COLO668 (cell line): ENCODE results near the gene SERPINB8.
"Not testable (repeated sequence)": the region's sequence is repeated elsewhere in the genome, so short reads cannot be mapped to it uniquely, and the experiment has no call there.

Experiments
- DNase-seq: peaks from one replicate; lab custom pipeline; 2025; ENCODE audit not compliant: unreplicated experiment; lab: John Stamatoyannopoulos, UW

Gene SERPINB8

DNA sequence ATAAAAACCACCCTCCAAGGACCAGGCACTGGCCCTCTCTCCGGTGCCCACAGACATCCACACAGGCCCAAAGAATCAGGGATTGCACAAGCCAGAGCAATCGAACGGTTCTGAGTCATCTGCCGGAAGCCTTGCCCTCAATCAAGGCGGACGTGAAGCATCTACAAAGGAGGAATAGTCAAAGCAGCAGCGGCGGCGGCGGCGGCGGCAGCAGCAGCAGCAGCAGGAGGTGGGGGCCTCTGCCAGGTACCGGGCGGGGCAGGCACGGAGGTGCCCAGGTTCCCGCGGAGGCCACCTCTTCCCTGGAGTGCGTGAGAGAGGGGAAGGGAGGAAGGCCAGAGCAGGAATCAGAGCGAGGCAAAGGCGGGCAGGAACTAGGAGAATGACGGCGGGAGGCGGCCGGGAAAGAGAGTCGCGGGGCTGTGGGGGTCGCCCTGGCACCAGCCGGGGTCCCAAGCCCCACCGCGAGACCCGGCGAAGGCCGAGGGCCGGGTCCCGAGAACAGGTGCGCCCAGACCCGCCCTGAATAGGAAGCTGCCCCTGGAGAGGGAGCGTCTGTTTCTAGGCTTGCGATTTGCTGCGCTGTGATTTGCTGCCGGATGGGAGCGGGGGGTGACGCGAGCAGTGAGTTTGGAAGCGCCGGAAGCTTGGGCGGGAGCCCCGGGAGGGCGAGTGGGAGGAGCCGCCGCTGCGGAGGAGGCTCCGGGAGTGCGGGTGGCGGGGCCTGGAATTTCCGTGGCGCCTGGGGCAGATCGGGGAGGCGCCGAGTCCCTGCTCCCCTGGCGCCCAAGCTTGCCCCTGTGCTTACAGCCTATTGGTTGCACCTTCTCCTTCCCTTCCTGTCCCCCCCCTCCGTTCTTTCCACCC lies at the start of gene SERPINB8:
Gene SERPINB8, plus strand, starts transcription at position 140 of the 867 bp plus-strand sequence. CDS start 8,228 bp downstream, outside the sequence.
- DNase-seq, result peak; percentile 98

DNA sequence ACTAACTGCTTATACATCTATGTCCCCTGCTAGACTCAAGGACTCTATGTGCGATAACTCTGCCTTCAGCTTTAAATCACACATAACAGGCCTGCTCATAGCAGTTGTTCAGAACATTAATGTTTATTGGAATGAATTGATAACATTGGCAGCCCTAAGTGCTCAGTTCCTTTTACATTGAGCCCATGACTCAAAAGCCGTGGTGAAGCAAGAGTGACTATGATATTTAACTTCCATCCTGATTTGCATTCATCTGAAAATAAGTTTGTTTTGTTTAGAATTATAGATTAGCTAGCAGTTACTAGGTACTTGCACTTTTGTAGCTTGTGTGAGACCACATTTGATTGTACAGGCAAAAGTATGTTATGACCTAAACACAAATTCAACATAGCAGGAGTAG lies 47.8 kb upstream of the SERPINB8 start:
- DNase-seq, result no peak

DNA sequence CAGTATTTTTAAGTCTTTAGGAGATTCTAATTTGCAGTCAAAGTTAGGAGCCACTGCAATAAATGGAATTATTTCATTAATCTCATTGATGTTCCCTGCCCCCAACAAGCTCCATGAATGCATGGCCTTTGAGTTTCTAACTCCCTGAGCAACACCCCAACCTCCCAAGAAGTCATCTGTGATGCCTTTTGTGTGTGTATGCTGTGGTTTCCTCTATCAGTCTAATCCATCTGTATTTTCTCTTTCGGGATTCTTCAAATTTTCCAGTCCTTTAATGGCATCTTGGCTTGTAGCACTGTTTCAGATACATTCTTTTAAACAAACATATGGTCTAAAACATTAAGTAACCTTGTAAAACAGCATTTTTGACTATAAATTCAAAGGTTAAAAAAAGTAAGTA lies 45.3 kb upstream of the SERPINB8 start:
- no peak for DNase-seq

DNA sequence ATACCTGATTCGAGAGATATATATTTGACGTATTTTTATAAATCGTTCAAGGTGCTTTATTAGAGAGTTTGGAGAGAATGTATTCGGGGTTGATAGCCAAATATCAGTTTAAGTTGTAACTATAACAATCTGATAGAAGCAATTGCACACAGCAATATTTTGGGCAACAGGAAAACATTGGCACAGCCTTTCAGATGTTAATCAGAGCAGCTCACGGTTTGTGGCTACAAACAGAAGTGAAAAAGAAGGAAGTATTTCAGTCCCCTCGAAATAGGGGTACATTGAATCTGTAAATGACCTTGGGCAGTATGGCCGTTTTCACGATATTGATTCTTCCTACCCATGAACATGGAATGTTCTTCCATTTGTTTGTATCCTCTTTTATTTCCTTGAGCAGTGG lies 41.5 kb upstream of the SERPINB8 start:
- no peak for DNase-seq

- DNase-seq, result not testable (repeated sequence)
Measured at GRCh38 chr18:63929369-63929768, 40.5 kb upstream of the SERPINB8 start.

GRCh38 chr18:63930773-63931354 lies 39.0 kb upstream of the SERPINB8 start:
- no peak for DNase-seq

GRCh38 chr18:63936156-63936931 lies 33.5 kb upstream of the SERPINB8 start:
- DNase-seq, result peak; percentile 93

DNA sequence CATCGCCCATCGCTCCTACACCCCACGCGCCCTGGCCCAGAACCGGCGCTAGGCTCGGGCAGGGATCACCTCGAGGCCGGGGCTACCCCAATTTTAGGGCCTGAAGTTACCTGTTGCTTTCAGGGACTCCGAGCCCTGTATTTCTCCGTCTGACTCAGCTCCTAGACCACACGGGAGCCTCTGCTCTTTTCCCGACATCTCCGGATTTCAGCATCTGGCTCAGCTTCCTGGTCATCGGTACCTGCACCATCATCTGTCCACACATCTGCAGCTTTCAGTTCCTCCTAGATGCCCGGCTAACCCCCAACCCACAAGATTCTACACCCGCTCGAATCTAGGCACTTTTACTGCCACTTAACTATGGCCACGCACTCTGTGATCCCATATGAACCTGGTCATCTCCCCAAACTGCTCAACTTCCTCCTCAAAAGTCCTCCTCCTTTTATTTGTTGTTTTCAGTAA lies 32.9 kb upstream of the SERPINB8 start:
- no peak for DNase-seq

GRCh38 chr18:63940008-63940407 lies 29.9 kb upstream of the SERPINB8 start:
- DNase-seq, result no peak

DNA sequence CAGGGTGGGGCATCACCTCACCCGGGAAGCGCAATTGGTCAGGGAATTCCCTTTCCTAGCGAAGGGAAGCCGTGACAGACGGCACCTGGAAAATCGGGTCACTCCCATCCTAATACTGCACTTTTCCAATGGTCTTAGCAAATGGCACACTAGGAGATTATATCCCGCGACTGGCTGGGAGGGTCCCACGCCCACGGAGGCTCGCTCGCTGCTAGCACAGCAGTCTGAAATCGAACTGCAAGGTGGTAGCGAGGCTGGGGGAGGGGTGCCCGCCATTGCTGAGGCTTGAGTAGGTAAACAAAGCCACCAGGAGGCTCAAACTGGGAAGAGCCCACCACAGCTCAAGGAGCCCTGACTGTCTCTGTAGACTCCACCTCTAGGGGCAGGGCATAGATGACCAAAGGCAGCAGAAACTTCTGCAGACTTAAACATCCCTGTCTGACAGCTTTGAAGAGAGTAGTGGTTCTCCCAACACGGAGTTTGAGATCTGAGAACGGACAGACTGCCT lies 29.3 kb upstream of the SERPINB8 start:
- not testable (repeated sequence) for DNase-seq

DNA sequence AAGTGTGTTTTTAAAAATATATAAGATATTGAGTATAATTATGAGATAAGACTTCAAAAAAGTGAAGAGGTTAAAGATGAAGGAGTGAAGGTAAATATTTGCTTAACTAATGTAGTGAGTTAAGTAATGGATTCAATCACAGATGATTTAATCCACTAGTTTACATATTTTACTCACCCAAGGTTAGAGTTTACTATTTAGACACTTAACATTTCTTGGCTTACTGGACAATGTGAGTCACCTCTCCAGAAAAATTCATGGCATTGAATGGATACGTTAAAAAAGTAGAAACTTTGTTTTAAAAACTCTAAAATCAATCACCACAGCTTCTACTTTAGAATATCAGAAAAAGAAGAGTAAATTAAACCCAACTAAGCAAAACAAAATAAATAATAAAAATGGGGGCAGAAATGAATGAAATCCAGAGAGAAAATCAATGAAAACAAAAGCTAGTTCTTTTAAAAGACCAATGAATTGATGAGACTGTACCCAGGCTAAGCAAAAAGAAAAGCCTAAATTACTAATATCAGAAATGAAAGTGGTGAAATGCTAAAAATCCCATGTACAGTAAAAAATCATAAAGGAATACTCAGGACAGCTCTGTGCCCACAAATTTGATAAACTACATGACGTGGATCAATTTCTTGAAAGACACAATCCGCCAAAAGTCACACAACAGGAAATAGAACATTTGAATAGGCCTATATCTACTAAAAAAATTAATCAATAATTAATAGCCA lies 22.7 kb upstream of the SERPINB8 start:
- DNase-seq, result no peak

DNA sequence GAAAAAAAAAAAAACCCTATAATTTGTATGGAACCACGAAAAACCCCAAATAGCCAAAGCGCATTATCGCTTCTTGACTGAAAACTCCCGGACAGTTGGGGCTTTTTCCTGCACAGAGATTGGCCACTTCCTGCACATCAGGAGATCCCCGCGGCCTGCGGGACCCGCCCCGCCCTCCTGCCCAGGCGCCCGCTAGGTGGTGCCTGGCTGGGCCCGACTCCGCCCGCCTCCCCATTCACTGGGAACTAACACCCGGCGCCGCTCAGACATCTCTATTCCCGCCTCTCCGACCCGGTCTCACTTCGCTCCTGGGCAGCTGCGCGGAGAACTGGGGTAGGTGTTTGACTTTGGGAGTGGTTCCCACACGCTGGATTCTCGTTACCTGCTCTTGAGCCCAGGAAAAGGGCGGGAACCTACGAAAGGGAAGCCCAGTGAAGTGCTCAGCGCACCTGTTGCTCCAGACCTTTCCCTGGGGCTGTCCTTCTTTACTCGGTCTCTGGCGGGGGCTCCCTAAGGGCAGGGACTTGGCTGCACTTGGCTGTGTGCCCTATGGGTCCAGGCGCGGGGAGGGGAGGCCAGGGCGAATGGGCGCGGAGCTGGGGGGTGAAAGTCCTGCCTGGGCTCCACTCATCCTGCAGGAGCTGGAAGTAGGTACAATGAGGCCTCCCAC lies 20.7 kb upstream of the SERPINB8 start, which contains the start of gene HMSD:
Gene HMSD, plus strand, starts transcription at position 234 of the 670 bp plus-strand sequence. CDS start 4,155 bp downstream, outside the sequence.
- DNase-seq, result peak; percentile 96

- DNase-seq, result no peak
Measured at GRCh38 chr18:63951302-63951705, 18.6 kb upstream of the SERPINB8 start.

GRCh38 chr18:63953811-63954210 lies 16.1 kb upstream of the SERPINB8 start:
- DNase-seq, result no peak

GRCh38 chr18:63956755-63957154 lies 13.1 kb upstream of the SERPINB8 start:
- DNase-seq, result no peak

GRCh38 chr18:63960891-63961290 lies 9.0 kb upstream of the SERPINB8 start:
- DNase-seq, result no peak

- no peak for DNase-seq
Measured at GRCh38 chr18:63961435-63961980, 8.4 kb upstream of the SERPINB8 start.

DNA sequence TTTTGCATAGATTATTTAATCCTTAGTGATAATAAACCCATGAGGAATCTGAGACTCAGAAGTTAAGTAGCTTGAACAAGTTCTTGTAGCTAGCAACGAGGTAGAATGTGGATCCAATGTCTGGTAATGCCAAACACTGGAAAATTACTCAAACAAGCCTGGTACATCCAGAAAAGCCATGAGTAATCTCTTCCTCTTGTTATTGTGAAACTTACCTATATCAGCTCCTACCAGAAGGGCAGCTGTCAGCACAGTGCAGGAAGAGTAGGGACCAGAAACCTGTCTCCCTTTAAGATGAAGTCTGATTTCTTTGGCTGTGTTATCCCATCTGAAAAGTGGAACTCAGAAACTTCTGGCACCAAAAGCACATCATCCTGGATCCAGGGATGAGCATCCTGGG lies 7.7 kb upstream of the SERPINB8 start:
- no peak for DNase-seq

GRCh38 chr18:63963615-63964256 lies 6.1 kb upstream of the SERPINB8 start:
- DNase-seq, result peak; percentile 26
